Measurements from ENCODE around the gene MVB12B.

The MVB12B gene

DNA sequence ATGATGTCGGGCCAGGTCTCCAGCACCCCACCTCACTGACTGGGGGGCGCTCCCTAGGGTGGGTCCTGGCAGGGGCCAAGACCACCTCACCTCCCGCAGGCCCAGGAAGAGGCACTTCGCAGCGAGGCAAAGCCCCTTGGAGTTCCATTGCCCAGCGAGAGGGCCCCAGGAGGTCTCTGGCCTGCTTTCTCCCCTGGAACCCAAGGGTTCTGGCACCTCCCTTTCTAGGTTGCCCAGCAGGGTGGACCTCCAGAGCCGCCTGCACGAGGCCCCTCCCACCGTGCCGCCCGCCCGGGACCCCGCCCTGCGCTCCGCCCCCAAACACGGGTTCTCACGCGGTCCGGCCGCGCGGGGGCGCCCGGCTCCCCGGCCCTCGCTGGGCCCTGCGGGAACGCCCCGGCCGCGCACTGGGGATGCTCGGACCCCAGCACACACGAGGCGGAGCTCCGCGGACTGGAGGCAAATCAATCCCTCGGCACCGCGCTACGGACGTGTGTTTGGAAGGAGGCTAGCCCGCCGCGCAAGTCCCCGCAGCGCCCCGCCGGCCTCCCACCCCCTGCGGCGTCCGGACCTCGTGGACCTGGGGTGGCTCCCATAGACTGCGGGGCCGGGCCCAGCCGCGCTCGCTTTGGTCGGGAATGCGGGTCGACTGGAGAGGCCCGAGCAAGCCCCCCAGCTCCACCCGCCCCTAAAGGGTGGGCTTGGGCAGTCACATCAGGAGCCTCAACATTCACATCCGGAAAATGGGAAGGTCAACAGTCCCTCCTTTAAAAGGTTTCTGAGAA, 187.6 kb downstream of the MVB12B start:
- Histone ChIP-seq H3K4me1 (ENCODE audit: control insufficient read depth in 5 of 5, insufficient read depth in 5 of 5, low read length in 5 of 5) (peaks cover 4 to 34% (median 26%) of the 10 kb centered on the region in 5 donors), H3K4me3 (ENCODE audit: low read depth in 1 of 5, low read length in 5 of 5) (no peak overlapping the region), H3K36me3 (ENCODE audit: control insufficient read depth in 5 of 5, insufficient read depth in 5 of 5, low read length in 5 of 5) (no peaks in the 10 kb centered on the region), H3K9me3 (ENCODE audit: control insufficient read depth in 5 of 5, low read length in 5 of 5) (no peaks in the 10 kb centered on the region), H3K27ac (ENCODE audit: low read depth, low read length) (no peak overlapping the region), H3K9ac (ENCODE audit: low read length in 5 of 5) (no peak overlapping the region), H3K27me3 (ENCODE audit: control insufficient read depth in 5 of 5, insufficient read depth in 4 of 5, low read length in 5 of 5) (peaks cover 33 to 55% (median 39%) of the 10 kb centered on the region in 5 donors)

DNA sequence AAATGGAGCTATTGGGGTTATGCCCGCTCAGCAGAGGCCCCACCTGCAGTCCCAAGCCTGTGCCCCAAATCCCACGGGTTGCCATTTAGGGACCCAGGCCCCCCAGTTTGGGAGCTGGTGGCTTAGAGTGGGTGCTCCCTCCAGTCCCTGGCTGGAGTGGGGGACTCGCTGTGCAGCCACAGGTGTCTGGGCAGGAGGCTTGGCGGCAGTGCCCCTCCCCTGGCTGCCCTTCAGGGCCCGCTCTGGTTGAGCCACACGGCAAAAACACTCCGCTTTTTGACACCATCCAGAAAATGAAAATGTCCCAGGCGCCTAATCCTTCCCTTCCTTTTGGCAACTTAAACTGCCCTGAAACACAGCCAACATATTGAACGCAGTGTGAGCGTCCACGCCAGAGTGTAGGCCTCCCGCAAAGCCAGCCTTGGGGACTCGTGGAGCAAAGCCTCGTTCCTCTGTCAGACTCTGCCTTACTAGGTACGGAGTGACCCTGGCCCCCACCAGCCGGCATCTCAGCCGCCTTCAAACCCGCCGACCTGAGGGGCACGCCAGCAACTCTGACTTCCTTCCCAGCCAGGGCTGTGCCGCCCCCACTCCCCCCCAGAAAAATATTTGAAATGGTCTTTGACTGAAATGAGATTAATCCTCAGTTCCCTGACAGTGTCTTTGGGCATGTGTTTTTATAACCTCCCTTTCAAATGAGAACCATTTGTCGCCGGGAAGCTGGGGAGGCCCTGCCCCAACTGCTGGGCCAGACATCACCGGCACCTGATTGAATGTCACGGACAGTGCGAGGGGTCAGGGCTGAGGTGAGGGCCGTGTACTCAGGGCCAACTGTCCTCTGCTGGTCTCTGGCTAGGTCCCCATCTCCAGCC, 188.6 kb downstream of the MVB12B start:
- no peak overlapping the region for H3K27ac ChIP-seq (ENCODE audit: low read depth, low read length)
- no peak overlapping the region for H3K4me3 ChIP-seq (ENCODE audit: low read depth in 1 of 5, low read length in 5 of 5)
- H3K4me1 ChIP-seq (ENCODE audit: control insufficient read depth in 5 of 5, insufficient read depth in 5 of 5, low read length in 5 of 5): peaks cover 4 to 34% (median 26%) of the 10 kb centered on the region in 5 donors
- H3K9me3 ChIP-seq (ENCODE audit: control insufficient read depth in 5 of 5, low read length in 5 of 5): no peaks in the 10 kb centered on the region
- H3K27me3 ChIP-seq (ENCODE audit: control insufficient read depth in 5 of 5, insufficient read depth in 4 of 5, low read length in 5 of 5): peaks cover 29 to 61% (median 39%) of the 10 kb centered on the region in 5 donors
- H3K36me3 ChIP-seq (ENCODE audit: control insufficient read depth in 5 of 5, insufficient read depth in 5 of 5, low read length in 5 of 5): no peaks in the 10 kb centered on the region
- H3K9ac ChIP-seq (ENCODE audit: low read length in 5 of 5): no peak overlapping the region

DNA sequence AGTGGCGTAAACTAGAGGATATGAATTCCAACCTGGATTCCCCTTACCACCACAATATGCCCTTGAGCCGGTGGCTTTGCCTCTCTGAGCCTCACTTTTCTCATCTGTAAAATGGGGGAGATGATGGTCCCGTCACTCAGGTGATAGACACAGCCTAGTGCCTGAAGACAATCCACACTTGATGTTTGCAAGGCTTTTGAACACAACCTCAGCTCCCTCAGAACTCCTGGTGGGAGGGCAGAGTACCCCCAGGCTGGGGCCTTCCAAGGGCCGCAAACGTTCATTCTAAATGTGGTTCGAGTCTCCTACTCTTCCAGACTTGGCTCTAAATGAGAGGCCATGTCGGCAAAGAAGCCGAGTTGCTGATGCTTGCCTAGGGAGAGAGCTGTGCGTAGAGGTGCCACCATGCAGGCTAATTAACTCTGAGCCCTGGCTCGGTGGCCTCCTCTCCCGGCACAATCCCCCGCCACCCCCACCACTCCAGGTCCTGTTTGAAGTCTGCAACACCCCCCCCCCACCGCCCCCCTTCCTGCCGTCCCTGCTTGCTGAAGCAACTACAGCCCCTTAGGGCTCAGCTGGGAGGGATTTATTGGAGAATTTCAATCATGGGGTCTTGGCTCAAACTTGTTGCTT, 189.4 kb downstream of the MVB12B start:
- Histone ChIP-seq H3K27ac (ENCODE audit: low read depth, low read length) (no peak overlapping the region), H3K27me3 (ENCODE audit: control insufficient read depth in 5 of 5, insufficient read depth in 4 of 5, low read length in 5 of 5) (peaks cover 26 to 56% (median 39%) of the 10 kb centered on the region in 5 donors), H3K9ac (ENCODE audit: low read length in 5 of 5) (no peak overlapping the region)

DNA sequence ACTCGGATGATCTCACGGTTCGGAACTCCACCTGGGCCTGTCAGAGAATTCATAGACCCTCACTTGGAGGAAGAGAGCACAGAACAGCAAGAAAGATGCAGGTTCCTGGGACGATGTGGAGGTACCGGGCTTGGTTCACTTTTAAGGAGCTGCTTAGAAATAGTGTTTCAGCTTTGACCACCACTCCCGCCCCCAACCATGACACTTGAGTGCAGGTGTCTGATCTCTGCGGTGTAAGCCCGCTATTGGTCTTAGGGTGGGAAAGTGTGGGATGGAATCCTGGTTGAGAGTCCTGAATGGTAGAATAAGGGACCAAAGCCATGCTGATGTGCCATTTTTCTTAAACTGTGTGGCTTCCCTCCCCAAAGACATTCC, 189.9 kb downstream of the MVB12B start:
- H3K4me3 ChIP-seq (ENCODE audit: low read depth in 1 of 5, low read length in 5 of 5): peak overlapping the region in 3 of 5 donors; percentile 56 to 60 (median 57)
- peaks cover 4 to 34% (median 26%) of the 10 kb centered on the region in 5 donors for H3K4me1 ChIP-seq (ENCODE audit: control insufficient read depth in 5 of 5, insufficient read depth in 5 of 5, low read length in 5 of 5)
- H3K27me3 ChIP-seq (ENCODE audit: control insufficient read depth in 5 of 5, insufficient read depth in 4 of 5, low read length in 5 of 5): peaks cover 26 to 56% (median 39%) of the 10 kb centered on the region in 5 donors
- H3K9me3 ChIP-seq (ENCODE audit: control insufficient read depth in 5 of 5, low read length in 5 of 5): no peaks in the 10 kb centered on the region
- H3K9ac ChIP-seq (ENCODE audit: low read length in 5 of 5): no peak overlapping the region
- peak overlapping the region; percentile 30 for H3K27ac ChIP-seq (ENCODE audit: low read depth, low read length)
- no peaks in the 10 kb centered on the region for H3K36me3 ChIP-seq (ENCODE audit: control insufficient read depth in 5 of 5, insufficient read depth in 5 of 5, low read length in 5 of 5)

More for the DNA sequence above, 189.4 kb downstream of the MVB12B start:
- Histone ChIP-seq H3K9me3 (ENCODE audit: control insufficient read depth in 5 of 5, low read length in 5 of 5) (no peaks in the 10 kb centered on the region), H3K36me3 (ENCODE audit: control insufficient read depth in 5 of 5, insufficient read depth in 5 of 5, low read length in 5 of 5) (no peaks in the 10 kb centered on the region), H3K4me1 (ENCODE audit: control insufficient read depth in 5 of 5, insufficient read depth in 5 of 5, low read length in 5 of 5) (peaks cover 4 to 34% (median 26%) of the 10 kb centered on the region in 5 donors), H3K4me3 (ENCODE audit: low read depth in 1 of 5, low read length in 5 of 5) (no peak overlapping the region)

DNA sequence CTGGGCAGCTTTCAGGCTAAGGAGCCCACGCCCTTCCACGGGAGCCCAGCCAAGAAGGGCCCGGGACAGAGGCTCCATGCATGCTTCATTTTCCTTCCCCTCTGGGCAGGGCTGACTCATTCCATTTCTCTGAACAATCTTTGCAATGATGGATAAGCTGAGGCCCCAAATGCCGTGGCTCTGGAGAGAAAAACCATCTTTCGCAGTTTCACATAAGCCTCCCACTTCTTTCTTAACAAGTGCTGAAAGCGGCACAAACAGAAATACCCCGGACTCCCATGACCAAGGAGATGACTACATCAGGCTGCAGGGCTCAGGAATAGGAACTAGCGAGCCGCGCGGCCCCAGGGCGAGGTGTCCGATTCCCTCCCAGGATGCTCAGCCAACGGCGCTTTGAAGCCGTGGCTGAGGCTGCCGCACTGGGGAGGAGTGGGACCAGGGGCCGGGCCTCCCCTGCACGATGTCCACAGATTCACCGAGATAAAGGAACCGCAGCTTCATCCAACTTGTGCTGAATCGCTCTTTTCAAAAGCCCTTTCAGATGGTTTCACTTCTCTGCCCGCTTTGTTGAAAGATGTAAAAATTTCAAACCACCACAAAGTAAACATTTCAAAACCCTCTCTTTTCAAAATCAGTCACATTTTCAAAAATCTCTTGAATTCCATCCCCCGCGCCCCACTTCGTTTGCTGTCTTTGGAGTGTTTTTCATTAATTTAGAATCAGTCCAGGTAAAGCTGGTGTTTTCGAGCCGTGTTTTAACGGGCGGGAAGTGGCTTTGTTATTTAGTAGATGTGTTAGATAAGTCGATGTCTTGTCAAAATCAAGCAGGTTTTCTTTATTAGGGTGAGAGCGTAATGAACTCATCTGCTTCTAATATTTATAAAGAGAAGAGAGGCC, 190.6 kb downstream of the MVB12B start:
- Histone ChIP-seq H3K4me3 (ENCODE audit: low read depth in 1 of 5, low read length in 5 of 5) (peak overlapping the region; percentile 13 to 60 (median 56)), H3K27me3 (ENCODE audit: control insufficient read depth in 5 of 5, insufficient read depth in 4 of 5, low read length in 5 of 5) (peaks cover 30 to 63% (median 45%) of the 10 kb centered on the region in 5 donors), H3K36me3 (ENCODE audit: control insufficient read depth in 5 of 5, insufficient read depth in 5 of 5, low read length in 5 of 5) (no peaks in the 10 kb centered on the region), H3K4me1 (ENCODE audit: control insufficient read depth in 5 of 5, insufficient read depth in 5 of 5, low read length in 5 of 5) (peaks cover 4 to 34% (median 26%) of the 10 kb centered on the region in 5 donors), H3K9ac (ENCODE audit: low read length in 5 of 5) (peak overlapping the region in 1 of 5 donors; percentile 20), H3K9me3 (ENCODE audit: control insufficient read depth in 5 of 5, low read length in 5 of 5) (no peaks in the 10 kb centered on the region), H3K27ac (ENCODE audit: low read depth, low read length) (peak overlapping the region; percentile 30)

DNA sequence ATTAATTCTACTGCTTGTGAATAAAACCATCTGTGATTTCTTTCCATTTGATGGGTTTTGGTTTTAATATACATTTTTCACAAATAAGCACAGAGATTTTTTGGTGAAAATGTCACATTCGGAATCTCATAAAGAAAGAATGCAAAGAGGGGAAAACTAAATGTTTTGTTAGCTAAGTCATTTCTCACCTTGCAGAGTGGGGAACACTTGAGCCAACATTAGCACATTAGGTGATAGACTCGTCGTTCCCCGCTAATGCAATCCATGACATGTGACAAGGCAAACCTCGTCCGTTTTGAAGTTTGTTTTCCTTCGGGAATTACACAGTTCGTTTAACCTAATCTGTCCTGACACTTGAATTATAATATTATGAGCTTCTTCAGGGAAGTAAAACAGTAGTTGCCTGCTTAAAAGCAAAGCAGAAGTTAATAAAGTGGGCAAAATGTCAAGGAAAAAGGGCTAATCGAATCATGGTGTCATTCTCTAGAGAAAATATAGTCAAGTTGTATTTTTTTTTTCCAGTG, 191.3 kb downstream of the MVB12B start:
- Histone ChIP-seq H3K4me1 (ENCODE audit: control insufficient read depth in 5 of 5, insufficient read depth in 5 of 5, low read length in 5 of 5) (peaks cover 4 to 34% (median 26%) of the 10 kb centered on the region in 5 donors), H3K4me3 (ENCODE audit: low read depth in 1 of 5, low read length in 5 of 5) (peak overlapping the region in 1 of 5 donors; percentile 60), H3K9me3 (ENCODE audit: control insufficient read depth in 5 of 5, low read length in 5 of 5) (no peaks in the 10 kb centered on the region), H3K9ac (ENCODE audit: low read length in 5 of 5) (no peak overlapping the region), H3K27me3 (ENCODE audit: control insufficient read depth in 5 of 5, insufficient read depth in 4 of 5, low read length in 5 of 5) (peaks cover 37 to 70% (median 49%) of the 10 kb centered on the region in 5 donors), H3K36me3 (ENCODE audit: control insufficient read depth in 5 of 5, insufficient read depth in 5 of 5, low read length in 5 of 5) (no peaks in the 10 kb centered on the region), H3K27ac (ENCODE audit: low read depth, low read length) (peak overlapping the region; percentile 30)

DNA sequence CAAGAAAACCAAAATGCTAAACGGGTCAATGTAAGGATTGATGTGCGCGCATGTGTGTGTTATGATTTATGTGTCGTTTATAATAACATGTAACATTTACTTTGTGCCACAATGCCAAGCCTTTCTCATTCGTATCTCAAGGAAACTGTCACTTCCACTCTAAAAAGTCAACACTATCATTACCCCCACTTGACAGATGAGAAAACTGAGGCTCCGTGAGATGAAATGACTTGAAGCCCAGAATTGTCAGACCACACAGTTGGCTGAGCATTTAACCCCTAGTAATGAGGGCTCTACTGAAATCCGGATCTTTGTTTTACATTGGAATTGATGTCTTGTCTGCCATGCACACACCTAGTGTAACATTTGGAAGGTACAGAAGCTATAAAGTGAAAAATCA, 192.1 kb downstream of the MVB12B start:
- Histone ChIP-seq H3K4me1 (ENCODE audit: control insufficient read depth in 5 of 5, insufficient read depth in 5 of 5, low read length in 5 of 5) (peaks cover 4 to 33% (median 27%) of the 10 kb centered on the region in 5 donors), H3K9ac (ENCODE audit: low read length in 5 of 5) (no peak overlapping the region), H3K9me3 (ENCODE audit: control insufficient read depth in 5 of 5, low read length in 5 of 5) (no peaks in the 10 kb centered on the region), H3K27ac (ENCODE audit: low read depth, low read length) (no peak overlapping the region), H3K4me3 (ENCODE audit: low read depth in 1 of 5, low read length in 5 of 5) (no peak overlapping the region), H3K36me3 (ENCODE audit: control insufficient read depth in 5 of 5, insufficient read depth in 5 of 5, low read length in 5 of 5) (no peaks in the 10 kb centered on the region), H3K27me3 (ENCODE audit: control insufficient read depth in 5 of 5, insufficient read depth in 4 of 5, low read length in 5 of 5) (peaks cover 30 to 63% (median 43%) of the 10 kb centered on the region in 5 donors)

DNA sequence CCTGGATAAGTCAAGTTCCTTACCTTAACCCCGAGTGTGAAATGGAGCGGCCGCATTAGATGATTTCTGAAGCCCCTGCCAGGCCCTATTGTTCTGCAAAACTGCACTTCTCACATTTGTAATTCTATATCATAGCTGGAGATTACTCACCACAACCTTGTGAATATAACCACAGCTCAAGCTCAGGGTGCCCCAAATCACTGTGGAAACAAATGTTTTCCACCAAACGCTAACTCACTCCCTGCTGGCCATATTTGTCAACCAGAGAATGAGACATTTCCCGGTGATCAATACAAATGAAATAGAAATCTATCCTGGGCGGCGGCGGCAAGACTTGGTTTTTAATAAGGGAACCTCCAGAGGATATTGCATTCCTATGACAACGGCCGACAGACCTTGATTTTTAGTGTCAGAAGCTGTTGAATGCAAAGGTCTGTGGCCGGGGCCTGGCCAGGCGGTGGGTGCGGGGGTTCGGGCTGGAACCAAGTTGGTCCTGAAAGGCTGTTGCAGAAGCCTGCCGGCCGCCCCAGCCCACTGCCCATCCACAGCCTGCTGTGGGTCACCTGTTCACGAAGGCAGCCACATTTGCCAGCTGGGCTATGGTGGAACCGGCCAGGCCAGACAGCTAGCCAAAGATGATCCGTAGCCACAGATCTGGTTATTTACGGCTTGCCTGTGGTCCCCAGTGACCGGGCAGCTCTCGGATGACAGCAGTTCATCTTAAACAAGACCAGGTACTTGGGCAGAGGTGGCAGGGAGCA, 193.2 kb downstream of the MVB12B start:
- Histone ChIP-seq H3K9me3 (ENCODE audit: control insufficient read depth in 5 of 5, low read length in 5 of 5) (no peaks in the 10 kb centered on the region), H3K4me1 (ENCODE audit: control insufficient read depth in 5 of 5, insufficient read depth in 5 of 5, low read length in 5 of 5) (peaks cover 4 to 28% (median 26%) of the 10 kb centered on the region in 5 donors), H3K27me3 (ENCODE audit: control insufficient read depth in 5 of 5, insufficient read depth in 4 of 5, low read length in 5 of 5) (peaks cover 30 to 57% (median 42%) of the 10 kb centered on the region in 5 donors)

More for the DNA sequence above, 193.2 kb downstream of the MVB12B start:
- Histone ChIP-seq H3K36me3 (ENCODE audit: control insufficient read depth in 5 of 5, insufficient read depth in 5 of 5, low read length in 5 of 5) (no peaks in the 10 kb centered on the region), H3K9ac (ENCODE audit: low read length in 5 of 5) (no peak overlapping the region), H3K4me3 (ENCODE audit: low read depth in 1 of 5, low read length in 5 of 5) (no peak overlapping the region), H3K27ac (ENCODE audit: low read depth, low read length) (no peak overlapping the region)
